ENCODE results near the gene SLC66A2.

- TF ChIP-seq POLR2AphosphoS5 (IDR thresholded peaks at IDR 0.05) (no peak), CTCF (IDR thresholded peaks at IDR 0.05) (no peak), EP300 (IDR thresholded peaks at IDR 0.05) (no peak), POLR2A (IDR thresholded peaks at IDR 0.05) (no peak)
Observed at GRCh38 chr18:79871026-79871390, 80.4 kb downstream of the SLC66A2 start.

All from sigmoid colon (tissue), 4 donors.